OCI-LY3 (cell line): ENCODE measurements around the gene IL21R.

Experiments
- EZH2phosphoT487 ChIP-seq: fragments of 200-600 bp; shearing (Covaris generic); IDR thresholded peaks from 2 replicates; pipeline ENCODE4 v1.6.1; 2018; ENCODE audit warnings: antibody characterized with exemption, mixed run types, low read depth
- TF ChIP-seq, protein P1 (sequence below): fragments of 200-600, 300-600 bp; sonication (generic); IDR thresholded peaks from 2 replicates; pipeline ENCODE4 v1.5.1; 2014; ENCODE audit warnings: antibody characterized with exemption, low read length, low read depth

DNA sequence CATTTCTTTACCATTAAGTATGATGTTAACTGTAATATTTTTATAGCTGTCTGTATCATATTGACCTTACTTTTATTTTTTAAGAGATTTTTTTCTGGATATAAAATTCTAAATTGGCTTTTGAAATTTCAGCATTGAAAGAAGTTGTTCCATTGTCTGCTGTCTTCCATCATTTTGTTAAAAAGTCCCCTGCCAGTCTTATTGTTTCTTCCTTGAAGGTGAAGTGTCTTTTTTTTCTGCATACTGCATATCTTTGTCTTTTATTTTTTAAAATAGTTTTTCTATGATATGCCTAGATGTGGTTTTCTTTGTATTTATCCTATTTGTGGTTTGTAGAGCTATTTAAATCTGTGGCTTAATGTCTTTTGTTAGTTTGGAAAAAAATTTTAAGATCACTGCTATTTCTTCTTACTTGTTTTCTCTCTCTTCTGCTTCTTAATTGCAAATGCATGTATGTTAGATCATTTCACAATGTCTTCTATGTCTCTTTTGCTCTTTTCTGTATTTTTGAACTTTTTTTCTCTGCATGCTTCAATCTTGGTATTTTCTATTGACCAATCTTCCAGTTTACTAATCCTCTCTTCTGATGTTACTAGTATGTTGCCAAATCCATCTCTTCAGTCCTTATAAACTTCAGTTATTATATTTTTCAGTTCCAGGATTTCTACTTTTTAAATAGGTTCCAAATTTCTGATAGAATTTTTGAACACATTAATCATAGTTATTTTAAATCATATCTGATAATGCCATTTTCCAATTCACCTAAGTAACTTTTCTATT, 20.2 kb downstream of the IL21R start:
- TF ChIP-seq, protein P1, sequence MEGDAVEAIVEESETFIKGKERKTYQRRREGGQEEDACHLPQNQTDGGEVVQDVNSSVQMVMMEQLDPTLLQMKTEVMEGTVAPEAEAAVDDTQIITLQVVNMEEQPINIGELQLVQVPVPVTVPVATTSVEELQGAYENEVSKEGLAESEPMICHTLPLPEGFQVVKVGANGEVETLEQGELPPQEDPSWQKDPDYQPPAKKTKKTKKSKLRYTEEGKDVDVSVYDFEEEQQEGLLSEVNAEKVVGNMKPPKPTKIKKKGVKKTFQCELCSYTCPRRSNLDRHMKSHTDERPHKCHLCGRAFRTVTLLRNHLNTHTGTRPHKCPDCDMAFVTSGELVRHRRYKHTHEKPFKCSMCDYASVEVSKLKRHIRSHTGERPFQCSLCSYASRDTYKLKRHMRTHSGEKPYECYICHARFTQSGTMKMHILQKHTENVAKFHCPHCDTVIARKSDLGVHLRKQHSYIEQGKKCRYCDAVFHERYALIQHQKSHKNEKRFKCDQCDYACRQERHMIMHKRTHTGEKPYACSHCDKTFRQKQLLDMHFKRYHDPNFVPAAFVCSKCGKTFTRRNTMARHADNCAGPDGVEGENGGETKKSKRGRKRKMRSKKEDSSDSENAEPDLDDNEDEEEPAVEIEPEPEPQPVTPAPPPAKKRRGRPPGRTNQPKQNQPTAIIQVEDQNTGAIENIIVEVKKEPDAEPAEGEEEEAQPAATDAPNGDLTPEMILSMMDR = no peak
- no peak for TF ChIP-seq EZH2phosphoT487
